ENCODE results near the gene SCIN. TPM values are rescaled to one million over a fixed set of nuclear protein-coding genes. Genes with fewer than 3 reads are reported as not detected.

The SCIN gene
- total RNA-seq, 4 donors from 2014 or later: under 0.01 to 6.5 (median 2.4) TPM

DNA sequence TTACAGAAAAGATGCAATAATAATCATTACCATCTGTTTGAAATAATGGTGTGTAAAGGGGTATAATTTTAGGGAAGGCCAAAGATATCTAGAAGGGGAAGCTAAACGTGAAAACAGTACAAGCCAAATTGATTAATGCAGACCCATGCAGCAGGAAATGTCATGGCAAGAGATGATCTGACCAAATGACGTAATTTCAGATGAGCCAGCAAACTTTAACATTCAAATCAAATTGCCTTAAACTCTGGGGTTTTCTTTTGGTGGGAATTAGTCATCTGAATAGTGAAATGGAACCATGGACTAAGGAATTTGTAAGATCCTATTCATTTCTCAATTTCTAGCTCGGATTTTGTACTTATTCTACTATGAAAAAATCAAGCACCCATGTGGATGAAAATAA lies 21.4 kb upstream of the SCIN start:
- no peak for DNase-seq
- TF ChIP-seq, protein P1, sequence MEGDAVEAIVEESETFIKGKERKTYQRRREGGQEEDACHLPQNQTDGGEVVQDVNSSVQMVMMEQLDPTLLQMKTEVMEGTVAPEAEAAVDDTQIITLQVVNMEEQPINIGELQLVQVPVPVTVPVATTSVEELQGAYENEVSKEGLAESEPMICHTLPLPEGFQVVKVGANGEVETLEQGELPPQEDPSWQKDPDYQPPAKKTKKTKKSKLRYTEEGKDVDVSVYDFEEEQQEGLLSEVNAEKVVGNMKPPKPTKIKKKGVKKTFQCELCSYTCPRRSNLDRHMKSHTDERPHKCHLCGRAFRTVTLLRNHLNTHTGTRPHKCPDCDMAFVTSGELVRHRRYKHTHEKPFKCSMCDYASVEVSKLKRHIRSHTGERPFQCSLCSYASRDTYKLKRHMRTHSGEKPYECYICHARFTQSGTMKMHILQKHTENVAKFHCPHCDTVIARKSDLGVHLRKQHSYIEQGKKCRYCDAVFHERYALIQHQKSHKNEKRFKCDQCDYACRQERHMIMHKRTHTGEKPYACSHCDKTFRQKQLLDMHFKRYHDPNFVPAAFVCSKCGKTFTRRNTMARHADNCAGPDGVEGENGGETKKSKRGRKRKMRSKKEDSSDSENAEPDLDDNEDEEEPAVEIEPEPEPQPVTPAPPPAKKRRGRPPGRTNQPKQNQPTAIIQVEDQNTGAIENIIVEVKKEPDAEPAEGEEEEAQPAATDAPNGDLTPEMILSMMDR (IDR thresholded peaks at IDR 0.05): no peak
- TF ChIP-seq POLR2A (IDR thresholded peaks at IDR 0.05): no peak
- Histone ChIP-seq H3K4me1 (no peaks in the 10 kb centered on the region), H3K27me3 (no peaks in the 10 kb centered on the region), H3K36me3 (no peaks in the 10 kb centered on the region), H3K4me3 (no peak overlapping the region), H3K9me3 (no peaks in the 10 kb centered on the region), H3K27ac (no peak overlapping the region)
- intact Hi-C loops (cut with DNase I; ENCODE audit: low total_unique reads): no loop called here

DNA sequence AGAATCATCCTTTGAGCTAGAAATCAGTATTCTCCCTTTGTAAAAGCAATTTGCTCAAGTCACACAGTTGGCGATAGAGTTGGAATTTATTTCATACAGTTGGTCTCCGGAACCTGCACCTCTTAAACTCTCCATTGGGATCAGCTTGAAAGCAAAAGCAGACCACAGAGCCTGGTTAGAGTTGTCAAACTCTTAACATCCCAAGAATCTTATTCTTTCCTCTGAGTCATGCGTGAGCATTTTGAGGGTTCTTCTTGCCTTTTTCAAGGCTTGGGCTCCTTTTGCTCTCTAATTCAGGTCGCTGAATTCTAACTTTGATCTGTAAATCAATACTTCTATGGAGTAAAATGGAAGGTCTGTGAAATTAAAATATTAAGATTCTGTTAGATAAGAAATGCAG lies 19.6 kb upstream of the SCIN start:
- no peaks in the 10 kb centered on the region for H3K27me3 ChIP-seq
- intact Hi-C loops (cut with DNase I; ENCODE audit: low total_unique reads): no loop called here
- no peak overlapping the region for H3K4me3 ChIP-seq
- TF ChIP-seq, protein P1 (IDR thresholded peaks at IDR 0.05): no peak
- TF ChIP-seq POLR2A (IDR thresholded peaks at IDR 0.05): no peak
- DNase-seq: no peak
- H3K4me1 ChIP-seq: no peaks in the 10 kb centered on the region
- no peaks in the 10 kb centered on the region for H3K36me3 ChIP-seq
- H3K9me3 ChIP-seq: no peaks in the 10 kb centered on the region
- H3K27ac ChIP-seq: no peak overlapping the region

DNA sequence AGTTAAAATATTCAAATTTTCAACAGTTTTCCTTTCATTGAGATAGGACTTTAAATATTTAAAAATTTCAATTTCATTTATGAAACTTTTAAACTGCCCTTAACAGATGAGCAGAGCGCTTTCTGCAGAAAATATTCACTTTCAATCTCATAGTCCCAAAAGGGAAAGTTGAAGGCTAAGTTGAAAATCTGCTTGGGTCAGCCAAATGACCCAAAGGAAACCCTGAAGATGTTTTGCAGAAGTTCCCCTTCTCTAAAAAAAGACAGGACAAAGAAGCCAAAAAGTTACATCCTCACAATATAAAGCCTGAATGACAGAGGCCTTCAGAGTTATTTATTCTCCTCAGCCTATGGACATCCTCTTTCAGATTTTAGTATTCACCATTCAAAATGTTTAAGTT lies 17.6 kb upstream of the SCIN start:
- H3K27me3 ChIP-seq: no peaks in the 10 kb centered on the region
- no peaks in the 10 kb centered on the region for H3K36me3 ChIP-seq
- H3K4me1 ChIP-seq: no peaks in the 10 kb centered on the region
- TF ChIP-seq, protein P1 (IDR thresholded peaks at IDR 0.05): no peak
- no peak for TF ChIP-seq POLR2A (IDR thresholded peaks at IDR 0.05)
- no peaks in the 10 kb centered on the region for H3K9me3 ChIP-seq
- no peak for DNase-seq
- H3K4me3 ChIP-seq: no peak overlapping the region
- H3K27ac ChIP-seq: no peak overlapping the region
- intact Hi-C loops (cut with DNase I; ENCODE audit: low total_unique reads): no loop called here

DNA sequence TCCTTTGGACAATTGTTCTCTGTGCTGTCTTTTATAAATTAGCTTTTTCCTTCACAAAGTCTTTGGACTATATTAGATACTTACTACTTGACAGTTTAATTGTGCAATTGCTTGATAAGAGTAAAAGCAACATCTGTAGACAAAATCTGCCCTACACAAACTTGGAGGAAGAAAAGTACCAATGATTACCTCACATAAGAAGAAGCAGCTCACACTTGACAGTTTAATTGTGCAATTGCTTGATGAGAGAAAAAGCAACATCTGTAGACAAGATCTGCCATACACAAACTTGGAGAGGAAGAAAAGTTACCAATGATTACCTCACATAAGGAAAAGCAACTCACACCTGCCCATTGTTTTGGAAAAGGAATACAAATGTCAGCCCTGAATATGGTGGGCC lies 17.1 kb upstream of the SCIN start:
- no peaks in the 10 kb centered on the region for H3K27me3 ChIP-seq
- no peak overlapping the region for H3K4me3 ChIP-seq
- no peak overlapping the region for H3K27ac ChIP-seq
- H3K36me3 ChIP-seq: no peaks in the 10 kb centered on the region
- no peaks in the 10 kb centered on the region for H3K4me1 ChIP-seq
- no peak for TF ChIP-seq POLR2A (IDR thresholded peaks at IDR 0.05)
- TF ChIP-seq, protein P1 (IDR thresholded peaks at IDR 0.05): no peak
- intact Hi-C loops (cut with DNase I; ENCODE audit: low total_unique reads): no loop called here
- DNase-seq: no peak
- H3K9me3 ChIP-seq: no peaks in the 10 kb centered on the region

GRCh38 chr7:12554351-12554750 lies 16.2 kb upstream of the SCIN start:
- Histone ChIP-seq H3K27ac (no peak overlapping the region), H3K27me3 (no peaks in the 10 kb centered on the region), H3K4me1 (no peaks in the 10 kb centered on the region), H3K36me3 (no peaks in the 10 kb centered on the region), H3K9me3 (no peaks in the 10 kb centered on the region), H3K4me3 (no peak overlapping the region)
- TF ChIP-seq, protein P1 (IDR thresholded peaks at IDR 0.05): no peak
- TF ChIP-seq POLR2A (IDR thresholded peaks at IDR 0.05): no peak
- intact Hi-C loops (cut with DNase I; ENCODE audit: low total_unique reads): no loop called here
- DNase-seq: no peak
